Measurements from ENCODE around the gene REV1.
"Not testable (repeated sequence)": the region's sequence is repeated elsewhere in the genome, so short reads cannot be mapped to it uniquely, and the experiment has no call there.

The REV1 gene

DNA sequence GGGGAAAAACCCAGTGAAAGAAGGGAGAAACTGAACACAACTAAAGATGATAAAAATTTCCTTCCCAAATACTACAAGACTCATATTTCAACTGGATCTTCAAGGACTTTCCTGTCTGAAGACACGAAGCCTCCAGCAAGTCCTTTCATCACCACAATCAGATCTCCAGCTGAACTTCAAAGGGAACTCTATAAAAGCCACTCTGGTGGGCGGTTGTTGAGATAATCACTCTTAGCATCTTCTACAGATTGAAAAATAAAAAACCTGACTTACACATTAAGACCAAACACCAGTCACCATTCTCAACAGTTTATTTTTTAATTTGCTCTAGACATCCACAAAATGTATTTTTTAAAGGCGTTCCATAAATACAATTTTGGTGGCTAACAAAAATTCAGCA is 4.4 kb downstream of the REV1 start:
- no peak for DNase-seq

DNA sequence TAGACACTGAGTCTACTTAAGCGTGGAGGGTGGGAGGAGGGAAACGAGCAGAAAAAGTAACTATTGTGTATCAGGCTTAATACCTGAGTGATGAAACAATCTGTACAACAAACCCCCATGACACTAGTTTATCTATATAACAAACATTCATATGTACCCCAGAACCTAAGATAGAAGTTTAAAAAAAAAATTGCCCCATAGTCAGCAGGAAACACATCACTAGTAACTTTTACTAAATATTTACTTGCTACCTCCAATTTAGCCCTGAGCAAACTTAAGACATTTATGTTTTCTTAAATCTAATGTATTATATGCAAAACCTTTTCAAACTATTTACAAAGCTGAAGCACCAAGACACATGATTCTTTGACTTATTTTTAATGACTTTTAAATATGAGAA is 5.6 kb downstream of the REV1 start:
- no peak for DNase-seq

GRCh38 chr2:99481941-99482340 is 7.9 kb downstream of the REV1 start:
- no peak for DNase-seq

DNA sequence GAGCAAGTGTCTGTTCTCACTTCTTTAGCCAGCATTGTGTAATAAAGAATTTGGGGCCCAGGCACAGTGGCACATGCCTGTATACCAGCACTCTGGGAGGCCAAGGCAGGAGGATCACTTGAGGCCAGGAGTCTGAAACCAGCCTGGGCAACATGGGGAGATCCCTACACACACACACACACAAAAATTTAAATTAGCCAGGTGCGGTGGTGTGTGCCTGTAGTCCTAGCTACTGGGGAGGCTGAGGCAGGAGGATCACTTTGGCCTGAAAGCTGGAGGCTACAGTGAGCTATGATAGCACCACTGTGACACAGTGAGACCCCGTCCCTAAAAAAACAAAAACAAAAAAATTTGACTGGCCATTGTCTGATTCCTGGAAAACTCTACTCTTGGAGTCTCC is 8.3 kb downstream of the REV1 start:
- DNase-seq = no peak

GRCh38 chr2:99480390-99480789 is 9.4 kb downstream of the REV1 start:
- no peak for DNase-seq

DNA sequence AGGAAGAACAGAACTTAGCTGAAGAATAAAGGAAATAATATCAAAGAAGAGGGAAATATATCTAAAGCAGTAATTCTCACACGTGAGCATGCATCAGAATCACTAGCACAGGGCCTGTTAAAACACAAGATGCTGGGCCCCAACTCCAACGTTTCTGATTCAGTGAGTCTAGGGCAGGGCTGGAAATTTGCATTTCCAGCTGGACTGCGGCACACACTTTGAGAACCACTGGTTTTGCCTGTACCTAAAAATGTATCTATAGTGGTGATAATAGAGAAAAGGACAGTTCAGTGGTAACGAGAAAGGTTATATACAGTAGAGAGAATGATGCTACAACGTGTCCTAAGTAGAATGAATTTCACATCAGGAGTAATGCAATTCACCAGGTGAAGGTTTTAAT is 11.2 kb downstream of the REV1 start:
- DNase-seq = no peak

- DNase-seq = no peak
Measured at GRCh38 chr2:99477054-99477453, 12.8 kb downstream of the REV1 start.

DNA sequence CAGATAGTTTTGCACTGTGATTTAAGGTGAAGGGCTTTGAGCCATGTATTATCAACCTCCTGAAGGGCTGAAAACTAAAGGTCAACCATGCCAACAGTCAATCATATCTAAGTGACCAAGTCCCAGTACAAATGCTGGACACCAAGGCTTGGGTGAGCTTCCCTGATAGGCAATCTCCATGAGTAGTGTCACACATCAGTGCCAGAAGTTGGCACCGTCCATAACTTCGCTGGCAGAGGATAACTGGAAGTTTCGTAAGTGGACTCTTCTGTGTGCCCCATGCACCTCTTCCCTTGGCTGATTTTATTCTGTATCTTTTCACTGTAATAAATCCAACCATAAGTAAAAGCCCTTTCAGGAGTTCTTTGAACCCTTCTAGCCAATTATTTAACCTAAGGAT is 13.2 kb downstream of the REV1 start:
- no peak for DNase-seq

DNA sequence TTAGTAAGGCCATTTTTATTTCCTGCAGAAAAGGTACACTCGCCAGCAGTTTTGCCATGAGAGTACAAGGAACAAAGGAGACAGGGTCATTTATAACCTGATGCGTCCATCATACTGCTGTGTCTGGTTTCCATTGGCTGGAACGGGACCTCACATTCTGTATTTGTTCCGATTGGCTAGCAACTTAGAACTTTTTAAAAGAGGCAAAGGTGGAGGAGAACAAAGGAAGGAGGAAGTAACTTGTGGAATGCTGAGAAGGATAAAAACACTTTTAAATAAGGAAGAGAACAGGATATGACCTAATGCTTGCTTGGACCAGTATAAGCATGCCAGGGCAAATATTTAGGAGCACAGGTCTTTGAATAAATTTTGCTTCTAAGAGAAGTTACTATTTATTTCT is 14.7 kb downstream of the REV1 start:
- not testable (repeated sequence) for DNase-seq

- DNase-seq = no peak
Measured at GRCh38 chr2:99473518-99474083, 16.2 kb downstream of the REV1 start.

- no peak for DNase-seq
Measured at GRCh38 chr2:99472600-99472960, 17.2 kb downstream of the REV1 start.

DNA sequence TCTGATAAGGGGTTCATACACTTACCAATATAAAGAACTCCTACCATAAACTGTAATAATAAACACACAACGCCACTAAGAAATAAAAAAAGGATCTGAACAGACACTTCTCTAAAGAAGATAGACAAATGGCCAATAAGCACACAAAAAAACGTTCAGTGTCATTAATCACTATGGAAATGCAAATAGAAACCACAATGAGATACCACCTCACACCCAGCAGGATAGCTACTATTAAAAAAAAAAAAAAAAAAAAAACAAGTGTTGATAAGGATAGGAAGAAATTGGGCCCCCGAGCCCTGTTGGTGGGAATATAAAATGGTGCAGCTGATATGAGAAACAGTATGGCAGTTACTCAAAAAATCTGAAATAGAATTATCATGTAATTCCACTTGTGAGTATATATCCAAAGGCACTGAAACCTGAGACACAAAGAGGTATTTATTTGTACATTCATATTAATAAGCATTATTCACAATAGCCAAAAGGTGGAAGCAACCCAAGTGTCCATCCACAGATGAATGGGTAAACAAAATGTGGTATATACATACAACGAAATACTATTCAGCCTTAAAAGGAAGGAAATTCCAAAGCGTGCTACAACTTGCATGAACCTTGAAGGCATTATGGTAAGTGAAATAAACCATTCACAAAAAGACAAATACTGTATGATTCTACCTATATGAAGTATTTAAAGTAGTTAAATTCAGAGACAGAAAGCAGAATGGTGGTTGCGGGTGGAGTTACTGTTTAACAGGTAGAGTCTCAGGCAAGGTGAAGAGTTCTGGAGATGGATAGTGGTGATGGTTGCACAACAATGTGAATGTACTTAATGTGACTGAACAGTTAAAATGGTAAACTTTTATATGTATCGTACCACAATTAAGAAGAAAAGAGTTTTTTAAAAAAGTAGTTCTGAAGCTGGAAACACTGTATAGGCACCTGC is 17.9 kb downstream of the REV1 start:
- no peak for DNase-seq

- DNase-seq = no peak
Measured at GRCh38 chr2:99470957-99471356, 18.9 kb downstream of the REV1 start.

DNA sequence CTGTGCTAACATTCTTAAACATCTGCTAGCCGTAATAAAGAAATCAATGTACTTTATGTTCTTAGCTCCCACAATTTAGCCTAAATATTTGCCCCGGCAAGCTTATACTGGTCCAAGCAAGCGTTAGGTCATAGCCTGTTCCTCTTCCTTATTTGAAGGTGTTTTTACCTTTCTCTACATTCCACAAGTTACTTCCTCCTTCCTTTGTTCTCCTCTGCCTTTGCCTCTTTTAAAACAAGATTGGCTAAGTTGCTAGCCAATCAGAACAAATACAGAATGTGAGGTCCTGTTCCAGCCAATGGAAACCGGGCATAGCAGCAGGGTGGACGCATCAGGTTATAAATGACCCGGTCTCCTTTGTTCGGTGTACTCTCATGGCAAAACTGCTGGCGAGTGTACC is 19.4 kb downstream of the REV1 start:
- not testable (repeated sequence) for DNase-seq

DNA sequence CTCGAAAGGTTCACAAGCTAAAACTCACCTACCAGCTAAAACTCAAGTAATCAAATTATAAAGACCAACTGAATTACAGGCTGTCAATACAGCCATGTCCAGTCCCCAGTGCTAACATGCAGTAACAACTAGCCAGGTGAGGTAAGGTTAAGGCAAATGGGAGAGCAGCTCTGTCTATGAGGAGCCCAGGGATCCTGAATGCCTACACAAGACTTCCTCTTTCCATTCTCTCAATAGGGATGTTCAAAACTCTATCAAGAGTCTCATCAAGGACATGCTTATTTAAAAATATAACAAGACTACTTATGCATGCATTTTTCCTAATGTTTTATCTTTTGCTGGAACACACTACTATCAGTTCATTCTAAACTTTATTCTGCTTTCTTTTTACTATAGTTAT is 20.4 kb downstream of the REV1 start:
- no peak for DNase-seq

GRCh38 chr2:99468155-99468554 is 21.7 kb downstream of the REV1 start:
- no peak for DNase-seq

DNA sequence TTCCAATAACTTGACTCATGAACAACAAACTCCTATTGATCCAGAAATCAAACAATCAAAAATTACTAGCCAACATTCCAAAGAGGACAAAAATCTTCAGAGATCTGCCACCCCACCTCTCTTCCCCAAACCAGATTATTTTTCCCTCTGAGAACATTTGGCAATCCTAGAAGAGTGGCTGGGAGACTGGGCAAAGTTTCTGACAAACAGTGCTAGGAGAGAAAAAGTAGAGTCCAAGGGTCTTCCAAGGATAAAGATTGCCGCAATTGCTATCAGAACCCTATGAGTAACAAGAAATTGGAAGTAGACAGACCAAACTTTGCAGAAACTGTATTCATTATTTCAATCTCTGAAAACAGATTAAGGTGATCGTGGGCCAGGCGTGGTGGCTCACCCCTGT is 22.4 kb downstream of the REV1 start:
- DNase-seq = no peak

DNA sequence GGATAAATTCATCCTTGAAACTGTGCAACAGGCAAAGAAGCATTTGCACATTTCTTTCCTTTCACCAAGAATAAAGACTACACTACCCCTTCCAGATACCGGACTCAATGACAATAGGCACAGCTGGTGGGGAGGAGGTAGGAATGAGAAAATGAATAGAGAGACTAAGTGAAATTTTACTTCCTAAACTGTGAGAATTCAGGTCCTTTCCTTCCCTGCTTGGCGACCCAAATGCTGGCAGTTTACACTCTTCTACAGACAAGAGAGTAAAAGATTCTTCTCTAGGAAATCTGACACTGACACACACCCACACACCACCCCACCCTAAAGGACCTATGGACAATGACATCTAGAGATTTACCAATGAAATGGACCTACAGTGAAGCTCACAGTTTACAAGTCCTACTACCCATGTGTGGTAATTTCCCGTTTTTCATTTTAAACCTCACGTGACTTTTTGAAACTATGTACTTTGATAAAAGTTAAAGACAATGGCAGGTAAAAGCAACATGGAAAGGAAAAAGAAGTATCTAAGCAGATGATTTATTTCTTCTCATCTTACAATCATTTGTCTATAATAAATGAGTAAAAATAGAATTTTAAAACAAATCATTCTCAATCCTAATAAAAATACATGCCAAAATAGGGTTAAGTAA is 27.9 kb downstream of the REV1 start:
- no peak for DNase-seq

- DNase-seq = no peak
Measured at GRCh38 chr2:99458529-99458928, 31.3 kb downstream of the REV1 start.

- no peak for DNase-seq
Measured at GRCh38 chr2:99451686-99452085, 38.1 kb downstream of the REV1 start.

- DNase-seq = no peak
Measured at GRCh38 chr2:99451280-99451679, 38.5 kb downstream of the REV1 start.

DNA sequence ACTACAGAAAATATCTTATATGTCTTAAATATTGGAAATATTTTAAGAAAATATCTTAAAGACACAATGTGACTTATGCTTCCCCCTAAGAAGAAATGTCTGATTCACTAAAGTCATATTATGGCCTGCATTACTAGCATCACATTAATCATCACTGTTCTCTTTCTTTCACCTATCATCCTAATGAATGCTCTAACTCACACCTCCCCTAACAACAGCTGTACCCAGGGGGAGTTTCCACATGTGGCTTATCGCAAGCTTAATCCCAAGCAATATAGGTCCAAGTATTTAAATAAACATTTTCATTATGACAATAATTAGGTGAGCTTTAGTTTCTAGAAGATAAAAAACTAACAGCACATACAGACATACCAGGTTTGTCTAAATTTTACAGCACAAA is 39.6 kb downstream of the REV1 start:
- DNase-seq = no peak

DNA sequence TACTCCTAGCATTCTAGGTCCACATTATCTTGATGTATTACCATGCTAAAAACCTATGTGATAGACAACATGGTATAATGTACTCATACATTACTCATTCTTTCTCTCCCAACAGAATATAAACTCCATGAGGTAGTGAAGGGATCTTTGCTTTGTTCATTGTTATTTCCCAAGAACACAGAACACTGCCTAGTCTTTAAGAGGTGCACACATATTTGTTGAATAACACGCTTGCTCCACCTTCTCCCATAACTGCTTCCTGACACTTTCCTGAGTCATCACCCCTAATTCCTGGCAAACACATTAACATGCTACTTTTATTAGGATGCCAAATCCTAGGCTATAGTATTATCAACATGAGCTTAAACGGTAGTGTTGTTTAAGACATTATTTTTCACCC is 41.3 kb downstream of the REV1 start:
- no peak for DNase-seq

- DNase-seq = no peak
Measured at GRCh38 chr2:99445065-99445464, 44.8 kb downstream of the REV1 start.
